OCI-LY1 (cell line): Measurements from ENCODE around the gene HDAC6.

Source experiments
- H2AFZ ChIP-seq: fragments of 200-600 bp; sonication (generic), shearing (Covaris generic); 2 replicates; pipeline ENCODE4 v1.6.0; 2014; ENCODE audit warnings: antibody characterized with exemption, mild to moderate bottlenecking, low read length
- H3F3A ChIP-seq: fragments of 200-600 bp; sonication (generic), shearing (Covaris generic); 2 replicates; pipeline ENCODE4 v1.6.0; 2014; ENCODE audit warnings: mild to moderate bottlenecking, antibody characterized with exemption, low read length, moderate library complexity; ENCODE audit not compliant: insufficient read depth
- H3K27ac ChIP-seq: fragments of 200-600 bp; sonication (generic); 2 replicates; pipeline ENCODE4 v1.5.1; 2014; ENCODE audit warnings: low read length, mixed run types, mild to moderate bottlenecking, low read depth; ENCODE audit not compliant: poor library complexity, severe bottlenecking
- H3K27me3 ChIP-seq: fragments of 200-600 bp; sonication (generic); 2 replicates; pipeline ENCODE4 v1.6.0; 2014; ENCODE audit warnings: antibody characterized with exemption, mild to moderate bottlenecking, low read length, moderate library complexity; ENCODE audit not compliant: insufficient read depth
- H3K36me3 ChIP-seq: fragments of 200-600 bp; sonication (generic); 2 replicates; pipeline ENCODE4 v1.6.1; 2014; ENCODE audit warnings: mild to moderate bottlenecking, antibody characterized with exemption, low read length, moderate library complexity, mixed read lengths; ENCODE audit not compliant: insufficient read depth
- H3K4me1 ChIP-seq: fragments of 200-600 bp; sonication (generic); 2 replicates; pipeline ENCODE4 v1.5.1; 2014; ENCODE audit warnings: mild to moderate bottlenecking, low read length, moderate library complexity; ENCODE audit not compliant: insufficient read depth, severe bottlenecking
- H3K4me2 ChIP-seq: fragments of 200-600 bp; sonication (generic), shearing (Covaris generic); 2 replicates; pipeline ENCODE4 v1.6.1; 2014; ENCODE audit warnings: low read length
- H3K4me3 ChIP-seq: fragments of 200-600 bp; sonication (generic); 2 replicates; pipeline ENCODE4 v1.5.1; 2014; ENCODE audit warnings: low read length, low read depth, mild to moderate bottlenecking, mixed read lengths; ENCODE audit not compliant: poor library complexity, severe bottlenecking
- H3K79me2 ChIP-seq: fragments of 200-600 bp; shearing (Covaris generic); 2 replicates; pipeline ENCODE4 v1.6.1; 2016; ENCODE audit warnings: mixed run types, low read length, mixed read lengths; ENCODE audit not compliant: insufficient read depth
- H3K9ac ChIP-seq: fragments of 200-600 bp; sonication (generic), shearing (Covaris generic); 2 replicates; pipeline ENCODE4 v1.6.1; 2014; ENCODE audit warnings: mild to moderate bottlenecking, low read length, mixed read lengths
- H3K9me2 ChIP-seq: fragments of 200-600 bp; sonication (generic), shearing (Covaris generic); 2 replicates; pipeline ENCODE4 v1.6.1; 2014; ENCODE audit warnings: low read depth, mild to moderate bottlenecking, low read length, mixed read lengths
- H3K9me3 ChIP-seq: fragments of 200-600 bp; shearing (Covaris generic); 2 replicates; pipeline ENCODE4 v1.6.1; 2014; ENCODE audit warnings: low read length, mixed read lengths
- H4K20me1 ChIP-seq: fragments of 200-600 bp; sonication (generic), shearing (Covaris generic); 2 replicates; pipeline ENCODE4 v1.6.0; 2016; ENCODE audit warnings: mild to moderate bottlenecking, low read length; ENCODE audit not compliant: insufficient read depth
- EZH2 ChIP-seq: fragments of 200-600 bp; sonication (generic), shearing (Covaris generic); IDR thresholded peaks from 2 replicates; pipeline ENCODE4 v1.8.0; 2017; ENCODE audit warnings: borderline replicate concordance, mixed run types, mild to moderate bottlenecking, antibody characterized with exemption, low read length, moderate library complexity, mixed read lengths
- TF ChIP-seq, protein P1 (sequence below): fragments of 200-600 bp; sonication (generic), shearing (Covaris generic); IDR thresholded peaks from 2 replicates; pipeline ENCODE4 v1.5.1; 2017; ENCODE audit warnings: mild to moderate bottlenecking, antibody characterized with exemption, low read length, moderate library complexity, mixed read lengths

HDAC6 gene

DNA sequence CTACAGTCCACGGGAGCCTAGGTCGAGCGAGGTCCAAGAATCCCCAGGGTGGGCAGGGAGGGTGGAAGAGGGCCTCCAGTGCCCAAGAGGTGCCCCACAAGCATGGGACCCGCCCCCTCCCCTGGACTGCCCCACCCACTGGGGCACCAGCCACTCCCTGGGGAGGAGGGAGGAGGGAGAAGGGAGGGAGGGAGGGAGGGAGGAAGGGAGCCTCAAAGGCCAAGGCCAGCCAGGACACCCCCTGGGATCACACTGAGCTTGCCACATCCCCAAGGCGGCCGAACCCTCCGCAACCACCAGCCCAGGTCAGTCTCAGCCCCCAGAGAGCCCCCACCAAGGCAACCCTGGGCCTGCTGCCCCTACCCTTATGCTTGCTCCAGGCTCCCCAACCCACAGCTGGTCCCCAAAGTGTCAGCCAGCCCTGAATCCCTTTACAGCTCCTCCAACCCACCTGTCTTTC, 15.5 kb upstream of the HDAC6 start, which contains the start of gene GATA1:
Gene GATA1 (plus strand): TSS at position 250 of the 460 bp plus-strand sequence. CDS start 4,520 bp downstream, outside the sequence.
- no peaks in the 10 kb centered on the region for H3K9me2 ChIP-seq
- H3K27me3 ChIP-seq = no peaks in the 10 kb centered on the region
- H2AFZ ChIP-seq = no peak within 1 kb of the TSS
- H3K9ac ChIP-seq = no peak within 1 kb of the TSS
- no peak within 1 kb of the TSS for H3K4me3 ChIP-seq
- H3K9me3 ChIP-seq = no peaks in the 10 kb centered on the region
- H3K4me1 ChIP-seq = no peaks in the 10 kb centered on the region
- H4K20me1 ChIP-seq = no peaks in the 10 kb centered on the region
- TF ChIP-seq, protein P1, sequence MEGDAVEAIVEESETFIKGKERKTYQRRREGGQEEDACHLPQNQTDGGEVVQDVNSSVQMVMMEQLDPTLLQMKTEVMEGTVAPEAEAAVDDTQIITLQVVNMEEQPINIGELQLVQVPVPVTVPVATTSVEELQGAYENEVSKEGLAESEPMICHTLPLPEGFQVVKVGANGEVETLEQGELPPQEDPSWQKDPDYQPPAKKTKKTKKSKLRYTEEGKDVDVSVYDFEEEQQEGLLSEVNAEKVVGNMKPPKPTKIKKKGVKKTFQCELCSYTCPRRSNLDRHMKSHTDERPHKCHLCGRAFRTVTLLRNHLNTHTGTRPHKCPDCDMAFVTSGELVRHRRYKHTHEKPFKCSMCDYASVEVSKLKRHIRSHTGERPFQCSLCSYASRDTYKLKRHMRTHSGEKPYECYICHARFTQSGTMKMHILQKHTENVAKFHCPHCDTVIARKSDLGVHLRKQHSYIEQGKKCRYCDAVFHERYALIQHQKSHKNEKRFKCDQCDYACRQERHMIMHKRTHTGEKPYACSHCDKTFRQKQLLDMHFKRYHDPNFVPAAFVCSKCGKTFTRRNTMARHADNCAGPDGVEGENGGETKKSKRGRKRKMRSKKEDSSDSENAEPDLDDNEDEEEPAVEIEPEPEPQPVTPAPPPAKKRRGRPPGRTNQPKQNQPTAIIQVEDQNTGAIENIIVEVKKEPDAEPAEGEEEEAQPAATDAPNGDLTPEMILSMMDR = no peak
- TF ChIP-seq EZH2 = no peak
- H3K4me2 ChIP-seq = no peak within 1 kb of the TSS
- H3K27ac ChIP-seq = no peak within 1 kb of the TSS
- no peaks in the 10 kb centered on the region for H3K79me2 ChIP-seq
- H3F3A ChIP-seq = no peaks in the 10 kb centered on the region
- no peaks in the 10 kb centered on the region for H3K36me3 ChIP-seq

DNA sequence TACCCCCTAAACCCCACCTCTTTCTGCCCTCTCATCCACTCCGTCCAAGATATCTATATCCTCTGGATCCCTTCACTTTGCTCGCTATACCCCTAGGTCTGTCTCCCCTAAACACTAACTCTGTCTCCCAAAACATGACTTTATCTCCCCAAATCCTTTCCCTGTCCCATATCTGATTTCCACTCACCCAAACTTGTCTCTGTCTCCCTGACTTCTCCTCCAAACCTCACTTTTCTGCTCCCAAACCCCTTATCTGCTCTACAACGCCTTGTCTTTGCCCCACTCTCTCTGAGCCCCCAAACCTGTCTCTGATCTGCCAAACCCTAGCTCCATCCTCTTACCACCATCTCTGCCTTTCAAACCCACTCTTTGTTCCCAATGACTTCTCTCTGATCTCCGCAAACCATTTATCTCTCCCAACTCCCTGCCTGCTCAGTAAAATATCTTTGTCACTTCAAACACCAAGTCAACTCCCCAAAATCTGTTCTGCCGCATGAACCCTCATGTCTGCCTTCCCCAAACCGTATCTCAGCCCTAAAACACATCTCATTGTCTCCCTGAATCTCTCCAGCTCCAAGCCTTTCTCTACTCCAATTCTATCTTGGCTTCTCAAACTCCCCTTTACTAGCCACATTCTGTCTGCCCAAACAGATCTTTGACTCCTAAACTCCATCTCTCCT, 14.9 kb upstream of the HDAC6 start:
- Histone ChIP-seq H3K4me1 (no peaks in the 10 kb centered on the region), H3F3A (no peaks in the 10 kb centered on the region), H3K36me3 (no peaks in the 10 kb centered on the region), H3K9me2 (no peaks in the 10 kb centered on the region), H4K20me1 (no peaks in the 10 kb centered on the region), H3K9ac (no peak overlapping the region), H3K79me2 (no peaks in the 10 kb centered on the region), H2AFZ (no peak overlapping the region), H3K27ac (no peak overlapping the region), H3K4me3 (no peak overlapping the region), H3K9me3 (no peaks in the 10 kb centered on the region), H3K4me2 (no peak overlapping the region), H3K27me3 (no peaks in the 10 kb centered on the region)
- TF ChIP-seq, protein P1 = no peak
- TF ChIP-seq EZH2 = no peak

DNA sequence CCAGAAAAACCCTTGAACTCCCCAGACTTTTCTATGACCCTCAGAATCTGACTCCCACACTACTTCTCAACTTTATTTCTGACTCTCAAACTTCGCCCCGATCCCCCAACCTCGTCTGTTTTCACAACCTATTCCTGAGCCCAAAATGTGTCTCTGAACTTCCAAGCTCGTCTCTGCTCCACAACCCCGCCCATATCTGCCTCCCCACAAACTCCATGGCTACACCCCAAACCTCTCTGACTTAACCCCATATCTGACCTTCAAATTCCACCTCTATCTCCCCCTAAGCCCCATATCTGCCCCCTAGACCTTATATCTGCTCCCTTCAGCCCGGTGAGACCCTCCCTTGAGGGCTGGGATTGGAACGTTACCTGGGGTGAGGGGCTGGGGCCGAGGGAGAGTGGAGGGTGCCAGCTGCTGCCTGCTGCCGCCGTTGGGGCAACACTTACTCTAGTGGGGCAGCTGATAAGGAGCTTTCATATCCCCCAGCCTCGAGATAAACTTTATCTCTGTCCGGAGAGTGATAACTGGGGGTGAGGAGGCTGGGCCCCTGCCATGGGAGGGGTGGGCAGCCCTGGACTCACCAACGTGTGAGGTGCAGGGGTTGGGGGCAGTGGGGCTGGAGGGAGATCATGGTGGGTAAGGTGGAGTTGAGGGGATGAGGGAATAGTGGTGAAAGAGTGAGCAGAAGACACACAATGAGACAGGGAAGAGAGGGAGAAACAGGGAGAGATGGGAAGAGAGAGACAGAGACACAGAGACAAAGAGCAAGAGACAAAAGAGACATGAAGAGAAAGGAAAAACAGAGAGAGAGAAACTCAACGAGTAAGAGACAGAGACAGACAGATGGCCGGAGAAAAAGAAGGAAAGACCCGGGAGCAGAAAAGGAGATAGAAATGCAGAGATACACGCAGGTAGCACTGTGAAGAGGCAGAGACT, 14.1 kb upstream of the HDAC6 start:
- Histone ChIP-seq H3K27me3 (no peaks in the 10 kb centered on the region), H2AFZ (no peak overlapping the region), H3K4me2 (no peak overlapping the region), H3K79me2 (no peaks in the 10 kb centered on the region), H3K4me3 (no peak overlapping the region), H3K9me2 (no peaks in the 10 kb centered on the region), H3K9ac (no peak overlapping the region), H3K27ac (no peak overlapping the region), H4K20me1 (no peaks in the 10 kb centered on the region), H3K36me3 (no peaks in the 10 kb centered on the region), H3K4me1 (no peaks in the 10 kb centered on the region), H3K9me3 (no peaks in the 10 kb centered on the region), H3F3A (no peaks in the 10 kb centered on the region)
- TF ChIP-seq, protein P1 = no peak
- TF ChIP-seq EZH2 = no peak
